CD4-positive, CD25-positive, alpha-beta regulatory T cell (primary cell): ENCODE data around the gene MGST2. TPM values are rescaled to one million over a fixed set of nuclear protein-coding genes. Genes with fewer than 3 reads are reported as not detected.
"Not testable (repeated sequence)": the region's sequence is repeated elsewhere in the genome, so short reads cannot be mapped to it uniquely, and the experiment has no call there.

ENCODE experiments used
- ATAC-seq, 2 donors: fragments of 150-1000 bp; cut with Tn5 transposase; one replicate each; pipeline ENCODE4 v1.10.0; 2021; ENCODE audit warnings: low read depth in 2 of 2, moderate number of reproducible peaks in 2 of 2, moderate library complexity in 1 of 2
- DNase-seq, 3 donors: peaks; one replicate each; pipeline versions ENCODE4 v3.0.0 to v3.0.0-alpha.2; 2012 to 2022; ENCODE audit warnings: mixed read lengths in 1 of 3
- H3K27ac ChIP-seq: one replicate; pipeline ENCODE4 v1.7.0; 2013; ENCODE audit warnings: mild to moderate bottlenecking, low read length; ENCODE audit not compliant: insufficient read depth, poor library complexity, severe bottlenecking
- H3K27me3 ChIP-seq: one replicate; pipeline ENCODE4 v1.7.0; 2013; ENCODE audit warnings: low read length; ENCODE audit not compliant: control insufficient read depth, insufficient read depth
- H3K36me3 ChIP-seq: one replicate; pipeline ENCODE4 v1.7.0; 2013; ENCODE audit warnings: mild to moderate bottlenecking, low read length, moderate library complexity; ENCODE audit not compliant: control insufficient read depth, insufficient read depth
- H3K4me1 ChIP-seq: 2 replicates; pipeline ENCODE4 v1.7.0; 2013; ENCODE audit warnings: mild to moderate bottlenecking, low read length; ENCODE audit not compliant: insufficient read depth, control insufficient read depth, poor library complexity, severe bottlenecking
- H3K4me3 ChIP-seq: one replicate; pipeline ENCODE4 v1.7.0; 2013; ENCODE audit warnings: low read depth, mild to moderate bottlenecking, low read length, moderate library complexity
- H3K9me3 ChIP-seq, 2 experiments: 1 replicate in 1 of 2; 2 replicates in 1 of 2; pipeline ENCODE4 v1.7.0; 2013; ENCODE audit warnings: low read length in 2 of 2, mild to moderate bottlenecking in 1 of 2, moderate library complexity in 1 of 2; ENCODE audit not compliant: control insufficient read depth in 2 of 2
- H3K27ac Mint-ChIP-seq, 3 donors: one replicate each; pipeline ENCODE4 v1.8.0; 2020 to 2022; ENCODE audit warnings: mild to moderate bottlenecking in 3 of 3, mixed read lengths in 3 of 3, moderate library complexity in 2 of 3
- H3K27me3 Mint-ChIP-seq: one replicate; pipeline ENCODE4 v1.8.0; 2022; ENCODE audit warnings: mild to moderate bottlenecking, mixed read lengths
- H3K36me3 Mint-ChIP-seq: one replicate; pipeline ENCODE4 v1.8.0; 2020; ENCODE audit warnings: mixed read lengths
- H3K4me1 Mint-ChIP-seq, 4 donors: one replicate each; pipeline ENCODE4 v1.8.0; 2020 to 2022; ENCODE audit warnings: mixed read lengths in 4 of 4, mild to moderate bottlenecking in 1 of 4
- H3K4me3 Mint-ChIP-seq, 4 donors: one replicate each; pipeline ENCODE4 v1.8.0; 2020 to 2022; ENCODE audit warnings: mild to moderate bottlenecking in 4 of 4, mixed read lengths in 4 of 4, moderate library complexity in 3 of 4
- H3K9me3 Mint-ChIP-seq, 7 donors: one replicate each; pipeline ENCODE4 v1.8.0; 2020 to 2022; ENCODE audit warnings: mixed read lengths in 7 of 7, mild to moderate bottlenecking in 3 of 7, moderate library complexity in 2 of 7
- polyA plus RNA-seq, 4 donors: library from polyadenylated mRNA; unstranded; fragments of 300-500 nt; fragmentation: Illumina TruSeq; gene quantifications; one replicate each; pipeline ENCODE4 v1.2.3, GENCODE V29; 2021
- total RNA-seq: library from RNA; stranded (reverse); gene quantifications from one replicate; pipeline ENCODE4 v1.2.3, GENCODE V29; 2022

Gene MGST2
- total and polyA plus RNA-seq, 5 donors from 2014 or later = 12.3 to 64.9 (median 44.6) TPM

GRCh38 chr4:139628184-139629012 lies 37.2 kb upstream of the MGST2 start:
- no peaks in the 10 kb centered on the region for H3K36me3 Mint-ChIP-seq
- H3K4me1 Mint-ChIP-seq = no peaks in the 10 kb centered on the region
- no peaks in the 10 kb centered on the region for H3K9me3 Mint-ChIP-seq
- no peak overlapping the region for H3K27ac Mint-ChIP-seq
- Histone ChIP-seq H3K36me3 (no peaks in the 10 kb centered on the region), H3K4me1 (no peaks in the 10 kb centered on the region), H3K9me3 (no peaks in the 10 kb centered on the region), H3K4me3 (no peak overlapping the region), H3K27me3 (no peaks in the 10 kb centered on the region), H3K27ac (no peak overlapping the region)
- no peak for DNase-seq
- H3K27me3 Mint-ChIP-seq = peaks cover 19% of the 10 kb centered on the region
- no peak for ATAC-seq
- H3K4me3 Mint-ChIP-seq = no peak overlapping the region

GRCh38 chr4:139629436-139630125 lies 36.0 kb upstream of the MGST2 start:
- Histone ChIP-seq H3K36me3 (no peaks in the 10 kb centered on the region), H3K4me1 (no peaks in the 10 kb centered on the region), H3K27ac (no peak overlapping the region), H3K9me3 (no peaks in the 10 kb centered on the region), H3K27me3 (no peaks in the 10 kb centered on the region), H3K4me3 (no peak overlapping the region)
- H3K9me3 Mint-ChIP-seq = no peaks in the 10 kb centered on the region
- no peak for ATAC-seq
- no peak for DNase-seq
- H3K4me3 Mint-ChIP-seq = no peak overlapping the region
- no peaks in the 10 kb centered on the region for H3K4me1 Mint-ChIP-seq
- no peaks in the 10 kb centered on the region for H3K36me3 Mint-ChIP-seq
- H3K27me3 Mint-ChIP-seq = peaks cover 24% of the 10 kb centered on the region
- no peak overlapping the region for H3K27ac Mint-ChIP-seq

- H3K27ac ChIP-seq = no peak overlapping the region
- H3K36me3 ChIP-seq = no peaks in the 10 kb centered on the region
- H3K9me3 ChIP-seq = no peaks in the 10 kb centered on the region
- no peak overlapping the region for H3K4me3 Mint-ChIP-seq
- H3K27ac Mint-ChIP-seq = no peak overlapping the region
- H3K4me1 ChIP-seq = no peaks in the 10 kb centered on the region
- no peaks in the 10 kb centered on the region for H3K36me3 Mint-ChIP-seq
- H3K27me3 ChIP-seq = no peaks in the 10 kb centered on the region
- DNase-seq = no peak
- no peaks in the 10 kb centered on the region for H3K9me3 Mint-ChIP-seq
- H3K4me3 ChIP-seq = no peak overlapping the region
- H3K27me3 Mint-ChIP-seq = peaks cover 26% of the 10 kb centered on the region
- no peaks in the 10 kb centered on the region for H3K4me1 Mint-ChIP-seq
- no peak for ATAC-seq
Measured at GRCh38 chr4:139630126-139630495, 35.5 kb upstream of the MGST2 start.

GRCh38 chr4:139630991-139631390 lies 34.6 kb upstream of the MGST2 start:
- no peak overlapping the region for H3K4me3 Mint-ChIP-seq
- Histone ChIP-seq H3K4me1 (no peaks in the 10 kb centered on the region), H3K36me3 (no peaks in the 10 kb centered on the region), H3K9me3 (no peaks in the 10 kb centered on the region), H3K4me3 (no peak overlapping the region), H3K27me3 (no peaks in the 10 kb centered on the region), H3K27ac (no peak overlapping the region)
- DNase-seq = no peak
- H3K9me3 Mint-ChIP-seq = peaks cover 0 to 1% (median 0%) of the 10 kb centered on the region in 7 donors
- no peak for ATAC-seq
- no peak overlapping the region for H3K27ac Mint-ChIP-seq
- H3K4me1 Mint-ChIP-seq = no peaks in the 10 kb centered on the region
- no peaks in the 10 kb centered on the region for H3K36me3 Mint-ChIP-seq
- peaks cover 27% of the 10 kb centered on the region for H3K27me3 Mint-ChIP-seq

GRCh38 chr4:139631791-139632190 lies 33.8 kb upstream of the MGST2 start:
- peaks cover 0 to 1% (median 0%) of the 10 kb centered on the region in 7 donors for H3K9me3 Mint-ChIP-seq
- peaks cover 34% of the 10 kb centered on the region for H3K27me3 Mint-ChIP-seq
- no peak for DNase-seq

GRCh38 chr4:139632739-139633138 lies 32.9 kb upstream of the MGST2 start:
- not testable (repeated sequence) for DNase-seq, ATAC-seq, H3K9me3 ChIP-seq, H3K36me3 Mint-ChIP-seq, H3K4me3 Mint-ChIP-seq, H3K4me3 ChIP-seq, H3K27me3 ChIP-seq, H3K27ac Mint-ChIP-seq, H3K9me3 Mint-ChIP-seq, H3K4me1 Mint-ChIP-seq, H3K27ac ChIP-seq, H3K4me1 ChIP-seq, H3K36me3 ChIP-seq
- peaks cover 37% of the 10 kb centered on the region for H3K27me3 Mint-ChIP-seq

More at GRCh38 chr4:139631791-139632190, 33.8 kb upstream of the MGST2 start:
- H3K27ac Mint-ChIP-seq = peak overlapping the region in 1 of 3 donors; percentile 3
- no peaks in the 10 kb centered on the region for H3K36me3 Mint-ChIP-seq
- no peak overlapping the region for H3K4me3 Mint-ChIP-seq
- H3K4me1 Mint-ChIP-seq = no peaks in the 10 kb centered on the region
- ATAC-seq = no peak
- Histone ChIP-seq H3K9me3 (no peaks in the 10 kb centered on the region), H3K27ac (no peak overlapping the region), H3K27me3 (no peaks in the 10 kb centered on the region), H3K36me3 (no peaks in the 10 kb centered on the region), H3K4me1 (no peaks in the 10 kb centered on the region), H3K4me3 (no peak overlapping the region)

- no peak overlapping the region for H3K4me3 Mint-ChIP-seq
- Histone ChIP-seq H3K9me3 (peaks cover 2% of the 10 kb centered on the region in 2 experiments), H3K4me1 (no peaks in the 10 kb centered on the region), H3K27ac (no peak overlapping the region), H3K4me3 (no peak overlapping the region), H3K27me3 (no peaks in the 10 kb centered on the region), H3K36me3 (no peaks in the 10 kb centered on the region)
- H3K27ac Mint-ChIP-seq = no peak overlapping the region
- ATAC-seq (no peak), DNase-seq (no peak)
- peaks cover 37% of the 10 kb centered on the region for H3K27me3 Mint-ChIP-seq
- no peaks in the 10 kb centered on the region for H3K4me1 Mint-ChIP-seq
- peaks cover 0 to 10% (median 2%) of the 10 kb centered on the region in 7 donors for H3K9me3 Mint-ChIP-seq
- H3K36me3 Mint-ChIP-seq = no peaks in the 10 kb centered on the region
Measured at GRCh38 chr4:139633195-139633594, 32.4 kb upstream of the MGST2 start.
